ENCODE results near the gene SGCG.

- TF ChIP-seq, protein P1, sequence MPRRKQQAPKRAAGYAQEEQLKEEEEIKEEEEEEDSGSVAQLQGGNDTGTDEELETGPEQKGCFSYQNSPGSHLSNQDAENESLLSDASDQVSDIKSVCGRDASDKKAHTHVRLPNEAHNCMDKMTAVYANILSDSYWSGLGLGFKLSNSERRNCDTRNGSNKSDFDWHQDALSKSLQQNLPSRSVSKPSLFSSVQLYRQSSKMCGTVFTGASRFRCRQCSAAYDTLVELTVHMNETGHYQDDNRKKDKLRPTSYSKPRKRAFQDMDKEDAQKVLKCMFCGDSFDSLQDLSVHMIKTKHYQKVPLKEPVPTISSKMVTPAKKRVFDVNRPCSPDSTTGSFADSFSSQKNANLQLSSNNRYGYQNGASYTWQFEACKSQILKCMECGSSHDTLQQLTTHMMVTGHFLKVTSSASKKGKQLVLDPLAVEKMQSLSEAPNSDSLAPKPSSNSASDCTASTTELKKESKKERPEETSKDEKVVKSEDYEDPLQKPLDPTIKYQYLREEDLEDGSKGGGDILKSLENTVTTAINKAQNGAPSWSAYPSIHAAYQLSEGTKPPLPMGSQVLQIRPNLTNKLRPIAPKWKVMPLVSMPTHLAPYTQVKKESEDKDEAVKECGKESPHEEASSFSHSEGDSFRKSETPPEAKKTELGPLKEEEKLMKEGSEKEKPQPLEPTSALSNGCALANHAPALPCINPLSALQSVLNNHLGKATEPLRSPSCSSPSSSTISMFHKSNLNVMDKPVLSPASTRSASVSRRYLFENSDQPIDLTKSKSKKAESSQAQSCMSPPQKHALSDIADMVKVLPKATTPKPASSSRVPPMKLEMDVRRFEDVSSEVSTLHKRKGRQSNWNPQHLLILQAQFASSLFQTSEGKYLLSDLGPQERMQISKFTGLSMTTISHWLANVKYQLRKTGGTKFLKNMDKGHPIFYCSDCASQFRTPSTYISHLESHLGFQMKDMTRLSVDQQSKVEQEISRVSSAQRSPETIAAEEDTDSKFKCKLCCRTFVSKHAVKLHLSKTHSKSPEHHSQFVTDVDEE (CRISPR knock-in tag; IDR thresholded peaks at IDR 0.05) = no peak
- no peak for TF ChIP-seq GLIS3 (CRISPR knock-in tag; IDR thresholded peaks at IDR 0.05)
- no peak for TF ChIP-seq OSR1 (CRISPR knock-in tag; IDR thresholded peaks at IDR 0.05)
- no peak for TF ChIP-seq ZNF565 (CRISPR knock-in tag; conservative IDR thresholded peaks at IDR 0.05; ENCODE audit: low read depth)
- no peak for TF ChIP-seq BACH2 (CRISPR knock-in tag; IDR thresholded peaks at IDR 0.05; ENCODE audit: borderline replicate concordance)
These were observed 62.3 kb downstream of the SGCG start for GRCh38 chr13:23243066-23243465.
